HG03025 (cell line): ENCODE results near the gene GALNT2.

Experiments used
- ATAC-seq: cut with Tn5 transposase; IDR thresholded peaks from one replicate; pipeline ENCODE4 v1.9.1; 2021; ENCODE audit warnings: mild to moderate bottlenecking, moderate library complexity; ENCODE audit not compliant: unreplicated experiment, low FRiP score

GALNT2 gene

DNA sequence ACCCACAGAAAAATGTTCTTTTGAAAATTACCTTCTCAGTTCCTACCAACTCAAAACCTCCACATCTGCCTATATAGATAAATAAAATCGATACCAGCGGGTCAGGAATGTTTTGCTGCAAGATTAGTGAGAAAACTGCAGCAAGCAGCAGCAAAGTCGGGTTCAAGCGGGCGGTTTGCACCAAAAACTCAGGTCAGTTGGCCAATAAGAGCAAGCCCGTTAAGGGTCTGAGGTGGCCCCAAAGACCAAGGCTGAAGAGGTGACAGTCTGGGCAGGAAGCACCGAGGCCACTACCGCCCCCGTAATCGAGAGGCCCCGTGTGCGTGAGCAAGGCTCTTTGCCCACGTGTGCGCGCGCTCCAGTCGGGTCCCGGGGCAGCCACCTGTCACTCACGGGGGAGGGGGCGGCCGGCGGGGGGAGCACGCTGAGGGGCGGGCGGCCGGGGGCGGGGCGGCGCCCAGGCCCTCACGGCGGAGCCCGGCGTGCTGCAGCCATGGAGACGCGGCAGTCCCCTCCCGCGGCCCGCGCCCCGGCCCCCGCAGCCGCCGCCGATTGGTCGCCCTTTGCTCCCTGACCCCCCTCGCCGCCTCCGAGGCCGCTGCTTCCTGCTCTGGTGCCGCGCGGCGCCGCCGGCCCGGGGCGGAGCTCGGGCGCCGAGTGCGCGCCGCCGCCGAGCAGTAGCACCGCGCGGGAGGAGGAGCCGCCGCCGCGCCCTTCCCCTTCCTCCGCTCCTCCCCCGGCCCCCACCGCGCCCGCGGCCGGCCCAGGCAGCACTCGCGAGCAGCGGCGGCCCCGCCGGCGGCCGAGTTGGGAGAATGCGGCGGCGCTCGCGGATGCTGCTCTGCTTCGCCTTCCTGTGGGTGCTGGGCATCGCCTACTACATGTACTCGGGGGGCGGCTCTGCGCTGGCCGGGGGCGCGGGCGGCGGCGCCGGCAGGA, at the start of gene GALNT2:
TSS of gene GALNT2 (plus strand) at position 773 of the 939 bp plus-strand sequence. CDS start at position 816, 43 bp downstream.
- peak; percentile 77 for ATAC-seq

- no peak for ATAC-seq
Measured at GRCh38 chr1:230020451-230020850, 46.6 kb upstream of the GALNT2 start.

DNA sequence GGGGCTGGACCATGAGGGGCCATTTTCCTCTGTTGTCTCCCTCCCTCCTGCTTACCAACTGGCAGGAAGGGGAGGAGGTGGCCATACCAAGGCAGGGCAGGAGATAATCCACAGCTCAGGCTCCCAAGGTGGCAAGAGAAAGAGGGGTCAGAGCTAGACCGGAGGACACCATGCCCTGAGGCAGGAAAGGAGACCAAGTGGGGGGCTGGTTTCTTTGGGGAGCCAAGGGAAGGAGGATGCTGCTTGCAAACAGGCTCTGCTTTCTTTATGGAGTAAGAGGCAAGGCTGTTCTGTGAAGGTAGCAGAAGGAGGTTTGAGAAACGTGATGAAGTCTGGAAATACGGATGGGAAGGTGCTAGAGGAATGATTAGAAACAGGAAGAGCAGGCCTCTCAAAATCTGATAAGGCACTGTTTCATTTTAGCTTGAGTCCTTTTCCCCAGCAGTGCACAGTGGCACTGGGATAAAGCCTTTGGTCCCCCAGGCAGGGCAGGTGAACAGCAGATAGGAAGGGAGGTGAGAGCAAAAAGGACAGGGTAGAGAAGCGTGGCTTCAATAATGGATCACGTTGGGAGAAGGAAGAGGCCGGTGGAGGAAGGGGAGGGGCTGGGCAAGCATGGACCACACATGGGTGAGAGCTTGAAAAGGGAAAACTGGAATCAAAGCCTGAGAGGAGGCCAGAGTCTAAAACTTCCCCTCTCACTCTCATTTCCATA, 44.2 kb upstream of the GALNT2 start:
- no peak for ATAC-seq

DNA sequence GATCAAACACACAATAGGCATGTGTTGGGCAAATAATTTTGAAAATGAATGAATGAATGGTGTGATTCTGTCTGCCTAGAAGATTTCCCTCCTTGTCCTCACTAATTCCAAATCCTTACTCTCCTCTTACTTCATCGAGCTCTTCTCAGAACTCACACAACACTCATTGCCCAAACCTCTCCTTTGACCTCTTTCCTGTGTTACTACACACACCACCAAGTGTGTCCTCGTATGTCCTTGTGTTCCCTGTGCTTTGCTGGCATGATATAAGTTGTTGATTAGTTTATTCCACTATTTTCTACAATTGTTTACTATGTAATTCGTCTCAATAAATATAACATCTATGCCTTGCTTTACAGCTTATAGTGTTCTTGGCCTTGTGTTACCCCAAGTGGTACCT, 41.4 kb upstream of the GALNT2 start:
- ATAC-seq = no peak

GRCh38 chr1:230026139-230026538, 40.9 kb upstream of the GALNT2 start:
- no peak for ATAC-seq

- ATAC-seq = no peak
Measured at GRCh38 chr1:230026572-230026971, 40.5 kb upstream of the GALNT2 start.

- ATAC-seq = no peak
Measured at GRCh38 chr1:230028602-230029223, 38.3 kb upstream of the GALNT2 start.

DNA sequence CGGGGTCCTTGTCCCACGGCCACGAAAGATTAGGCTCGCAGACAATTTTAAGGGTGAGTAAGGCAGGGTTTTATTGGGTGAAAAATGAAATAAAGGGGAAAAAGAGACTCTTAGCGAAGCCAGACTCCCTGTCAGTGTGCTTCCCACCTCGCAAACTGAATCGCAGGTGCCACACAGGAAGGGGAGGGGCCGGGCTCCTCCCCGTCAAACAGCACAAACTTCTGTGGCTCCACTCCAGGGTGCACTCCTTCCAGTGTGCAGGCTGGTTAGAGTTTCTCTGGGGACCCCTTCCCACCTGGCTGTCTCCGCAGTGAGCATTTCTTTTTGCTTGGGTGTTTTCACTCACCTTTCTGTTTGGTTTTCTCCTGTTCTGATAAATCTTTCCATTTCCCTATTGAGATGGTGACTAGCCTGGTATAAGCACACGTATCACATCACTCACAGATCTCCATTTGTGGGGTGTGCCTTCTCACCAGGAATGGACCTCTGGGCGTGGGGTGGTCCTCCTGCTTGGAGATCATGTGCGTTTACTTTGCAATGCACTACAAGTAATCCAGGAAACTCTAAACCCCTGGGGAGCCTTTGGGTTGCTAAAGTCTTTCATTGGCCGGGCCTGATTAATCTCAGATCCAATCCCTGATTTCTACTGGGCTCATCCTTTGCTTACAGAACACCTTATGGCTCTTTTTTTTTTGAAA, 37.6 kb upstream of the GALNT2 start:
- ATAC-seq = no peak

DNA sequence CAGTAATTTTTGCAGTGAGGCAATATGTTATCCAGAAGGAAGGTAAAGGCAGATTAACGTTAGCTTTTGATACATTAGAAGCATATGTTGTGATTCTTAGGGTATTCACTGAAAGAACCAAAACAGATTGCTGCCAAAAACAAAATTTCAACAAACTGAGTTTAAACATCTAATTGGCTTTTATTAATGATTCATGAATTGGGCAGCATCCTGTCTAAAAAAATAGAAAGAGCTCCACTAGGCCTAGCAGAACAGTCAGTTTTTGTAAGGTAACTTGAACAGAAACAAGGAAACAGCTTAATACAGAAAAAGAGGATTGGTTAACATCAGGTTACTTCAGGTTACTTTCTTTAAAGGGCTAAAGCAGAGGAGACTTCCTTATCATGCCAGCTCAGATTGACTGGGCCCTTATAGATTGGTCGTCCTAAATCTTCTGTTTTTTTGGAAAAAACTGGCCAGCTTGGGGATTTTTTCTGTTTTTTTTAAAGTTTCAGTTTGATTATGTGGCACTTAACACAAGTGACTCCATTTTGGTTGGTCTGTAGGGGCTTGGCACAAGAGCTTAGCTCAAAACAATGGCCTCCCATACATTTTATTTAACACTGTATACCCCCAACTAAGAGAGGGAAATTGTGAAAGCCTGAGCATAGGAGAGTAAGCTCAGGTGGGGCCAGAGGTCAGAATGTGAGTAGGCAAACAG, 36.8 kb upstream of the GALNT2 start:
- no peak for ATAC-seq

- ATAC-seq = no peak
Measured at GRCh38 chr1:230031131-230031530, 35.9 kb upstream of the GALNT2 start.

DNA sequence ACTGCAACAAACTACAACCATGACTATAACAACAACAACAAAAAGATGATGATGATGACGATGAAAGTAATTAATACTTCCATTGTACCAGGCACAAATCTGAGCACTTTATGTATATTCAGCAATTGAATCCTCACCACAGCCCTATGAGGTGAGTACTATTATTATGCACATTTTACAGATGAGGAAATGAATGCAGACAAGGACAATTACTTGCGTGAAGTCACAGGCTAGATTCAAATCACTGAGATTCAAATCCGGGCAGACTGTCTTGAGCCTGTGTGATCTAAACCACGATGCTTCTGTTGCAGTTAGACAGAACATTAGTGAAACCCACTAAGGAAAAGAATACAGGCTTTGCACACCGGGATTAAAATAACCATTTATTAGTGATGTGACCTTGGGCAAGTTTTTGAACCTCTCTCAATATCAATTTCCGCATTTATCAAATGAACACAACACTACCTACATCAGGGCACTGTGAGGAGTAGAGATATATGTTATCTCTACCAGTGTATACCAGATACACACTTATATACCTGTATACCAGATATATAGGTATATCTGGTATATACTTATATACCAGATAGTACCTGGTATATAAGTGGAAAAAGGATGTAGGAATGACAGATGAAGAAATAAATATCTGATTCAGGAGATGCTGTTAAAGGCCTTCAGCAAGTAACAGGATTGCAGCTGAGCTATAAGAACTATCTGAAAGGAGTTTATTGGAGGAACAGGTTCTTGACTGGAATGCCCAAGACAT, 34.3 kb upstream of the GALNT2 start:
- no peak for ATAC-seq

GRCh38 chr1:230037261-230037660, 29.8 kb upstream of the GALNT2 start:
- ATAC-seq = no peak

DNA sequence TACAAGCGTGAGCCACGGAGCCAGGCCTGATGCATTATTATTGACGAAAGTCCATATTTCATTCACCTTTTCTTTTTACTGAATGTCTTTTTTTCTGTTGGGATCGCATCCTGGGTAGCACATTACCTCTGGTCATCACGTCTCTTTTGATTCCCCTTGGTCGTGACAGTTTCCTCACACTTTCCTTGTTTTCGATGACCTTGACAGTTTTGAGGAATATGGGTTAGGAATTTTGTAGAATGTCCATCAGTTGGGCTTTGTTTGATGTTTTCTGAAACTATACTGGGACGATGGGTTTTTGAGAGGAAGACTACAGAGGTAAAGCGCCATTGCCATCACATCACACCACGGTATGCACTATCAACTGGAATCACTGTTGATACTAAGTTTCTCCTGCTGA, 26.6 kb upstream of the GALNT2 start:
- ATAC-seq = no peak

DNA sequence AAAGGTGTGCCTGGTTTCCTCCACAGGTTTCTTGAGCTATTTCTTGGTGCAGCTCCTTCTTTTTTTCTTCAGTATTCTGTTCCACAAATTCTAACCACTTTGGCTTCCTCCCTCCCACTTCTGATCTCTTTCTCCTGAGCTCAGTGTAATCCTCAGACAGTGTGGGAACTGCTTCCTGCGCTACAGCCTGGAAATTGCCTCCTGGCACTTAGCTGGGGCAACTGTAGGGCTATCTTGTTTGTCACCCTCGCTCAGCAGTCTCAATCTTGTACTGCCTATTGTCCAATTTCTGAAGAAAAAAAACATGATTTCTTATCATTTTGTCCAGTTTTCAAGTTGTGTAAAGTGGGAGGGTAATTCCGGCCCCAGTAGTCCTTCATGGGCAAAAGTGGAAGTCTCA, 24.0 kb upstream of the GALNT2 start:
- ATAC-seq = no peak

- ATAC-seq = no peak
Measured at GRCh38 chr1:230044729-230045128, 22.3 kb upstream of the GALNT2 start.

- no peak for ATAC-seq
Measured at GRCh38 chr1:230047114-230047865, 19.7 kb upstream of the GALNT2 start.

DNA sequence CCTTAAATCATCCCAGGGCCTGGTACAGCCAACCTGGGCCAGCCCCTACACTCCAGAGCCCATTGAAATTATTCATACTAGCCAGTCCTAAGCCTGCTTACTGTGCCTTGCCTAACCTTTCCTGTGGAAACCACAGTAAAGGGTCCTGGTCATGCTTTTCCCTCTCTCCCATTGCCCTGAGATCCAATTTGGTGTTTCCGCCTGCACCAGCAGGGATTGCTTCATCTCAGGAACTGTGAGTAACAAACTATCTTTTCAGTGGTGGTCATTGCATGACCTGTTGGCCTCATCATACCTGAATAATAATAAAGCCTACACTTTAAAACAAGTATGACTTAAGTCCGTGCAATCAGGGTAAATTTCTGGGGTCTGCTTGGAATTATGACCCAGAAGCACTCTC, 18.7 kb upstream of the GALNT2 start:
- no peak for ATAC-seq

GRCh38 chr1:230048922-230049321, 18.1 kb upstream of the GALNT2 start:
- ATAC-seq = no peak

GRCh38 chr1:230049731-230050130, 17.3 kb upstream of the GALNT2 start:
- ATAC-seq = no peak
